ENCODE data around the gene ARHGEF25.

Gene ARHGEF25

DNA sequence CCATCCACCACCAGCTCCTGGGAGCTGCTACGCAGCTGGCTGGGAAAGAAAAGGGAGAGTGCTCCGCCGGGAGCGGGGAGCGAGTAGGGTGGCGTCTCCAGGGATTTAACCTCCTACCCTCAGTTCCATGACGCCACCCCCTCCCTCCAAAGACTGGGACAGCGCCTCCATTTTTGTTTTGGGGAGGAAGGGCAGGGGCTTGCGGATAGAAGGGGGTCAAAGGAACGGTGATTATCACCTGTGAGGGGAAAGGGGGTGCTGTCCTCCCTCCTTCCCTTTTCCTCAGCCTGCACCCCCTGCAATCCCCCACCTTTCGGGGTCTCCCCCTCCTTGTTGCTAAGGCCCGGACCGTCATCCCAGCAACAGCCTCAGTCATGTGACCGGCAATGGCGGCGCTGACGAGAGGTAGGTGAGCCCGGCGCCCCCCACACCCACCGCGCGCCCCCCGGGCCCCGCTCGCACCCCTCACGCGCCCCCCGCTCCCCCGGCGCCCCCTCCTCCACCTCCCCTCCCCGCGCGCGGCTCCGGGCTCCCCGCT lies 6.7 kb upstream of the ARHGEF25 start, which contains the start of gene DTX3:
Gene DTX3 (plus strand): TSS at position 371 of the 538 bp plus-strand sequence. CDS start 1,694 bp downstream, outside the sequence.
- peak; percentile 10 to 39 for DNase-seq (ENCODE audit: low read depth in 2 of 2)
- peak within 1 kb of the TSS; percentile 59 to 72 for H3K4me3 ChIP-seq (replicated peaks in 1 of 2; ENCODE audit: low read depth in 2 of 2, low read length in 2 of 2)
- TF ChIP-seq, protein P1, sequence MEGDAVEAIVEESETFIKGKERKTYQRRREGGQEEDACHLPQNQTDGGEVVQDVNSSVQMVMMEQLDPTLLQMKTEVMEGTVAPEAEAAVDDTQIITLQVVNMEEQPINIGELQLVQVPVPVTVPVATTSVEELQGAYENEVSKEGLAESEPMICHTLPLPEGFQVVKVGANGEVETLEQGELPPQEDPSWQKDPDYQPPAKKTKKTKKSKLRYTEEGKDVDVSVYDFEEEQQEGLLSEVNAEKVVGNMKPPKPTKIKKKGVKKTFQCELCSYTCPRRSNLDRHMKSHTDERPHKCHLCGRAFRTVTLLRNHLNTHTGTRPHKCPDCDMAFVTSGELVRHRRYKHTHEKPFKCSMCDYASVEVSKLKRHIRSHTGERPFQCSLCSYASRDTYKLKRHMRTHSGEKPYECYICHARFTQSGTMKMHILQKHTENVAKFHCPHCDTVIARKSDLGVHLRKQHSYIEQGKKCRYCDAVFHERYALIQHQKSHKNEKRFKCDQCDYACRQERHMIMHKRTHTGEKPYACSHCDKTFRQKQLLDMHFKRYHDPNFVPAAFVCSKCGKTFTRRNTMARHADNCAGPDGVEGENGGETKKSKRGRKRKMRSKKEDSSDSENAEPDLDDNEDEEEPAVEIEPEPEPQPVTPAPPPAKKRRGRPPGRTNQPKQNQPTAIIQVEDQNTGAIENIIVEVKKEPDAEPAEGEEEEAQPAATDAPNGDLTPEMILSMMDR (IDR thresholded peaks at IDR 0.05; ENCODE audit: low read depth, low read length), result no peak

DNA sequence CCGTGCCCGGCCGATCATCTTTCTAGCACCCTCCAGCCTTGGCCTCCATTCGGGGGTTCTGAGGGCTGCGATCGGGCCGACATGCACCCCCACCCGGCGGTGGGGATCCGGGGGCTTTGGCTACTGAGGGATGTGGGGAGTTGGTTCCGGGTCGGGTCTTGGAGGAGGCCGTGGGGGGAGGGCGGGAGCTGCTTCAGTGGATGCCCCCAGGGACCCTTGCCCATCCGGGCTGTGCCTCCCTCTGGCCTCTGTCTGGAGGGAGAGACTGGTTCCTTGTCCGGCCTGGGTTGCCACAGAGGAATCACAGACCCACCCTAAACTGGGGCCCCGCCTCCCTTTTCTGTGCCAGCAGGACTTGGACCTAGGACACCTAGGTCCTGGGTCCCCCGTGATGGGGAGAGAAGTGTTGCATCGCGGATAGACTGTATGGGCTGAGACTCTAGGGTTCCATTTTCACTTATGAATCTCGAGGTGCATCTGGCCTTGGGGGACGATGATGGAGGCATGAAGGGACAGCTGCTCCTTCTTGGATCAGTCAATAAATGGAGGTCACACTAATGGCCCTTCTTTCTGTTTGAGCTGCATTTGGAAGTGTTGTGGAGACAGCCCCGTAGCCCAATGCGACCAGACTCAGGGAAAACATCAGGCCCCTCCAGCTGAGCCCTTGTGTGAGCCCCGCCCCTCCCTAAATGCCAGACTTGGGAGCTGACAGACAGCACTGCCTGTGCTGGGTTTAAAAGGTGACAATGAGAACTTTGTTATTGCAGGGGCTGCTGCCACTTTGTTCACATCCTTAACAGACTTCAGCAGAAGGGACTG lies 6.0 kb upstream of the ARHGEF25 start:
- H3K4me3 ChIP-seq (replicated peaks in 1 of 2; ENCODE audit: low read depth in 2 of 2, low read length in 2 of 2), result peak overlapping the region; percentile 59 to 72
- DNase-seq (ENCODE audit: low read depth in 2 of 2), result peak in 1 of 2 donors; percentile 35
- TF ChIP-seq, protein P1 (IDR thresholded peaks at IDR 0.05; ENCODE audit: low read depth, low read length), result no peak

DNA sequence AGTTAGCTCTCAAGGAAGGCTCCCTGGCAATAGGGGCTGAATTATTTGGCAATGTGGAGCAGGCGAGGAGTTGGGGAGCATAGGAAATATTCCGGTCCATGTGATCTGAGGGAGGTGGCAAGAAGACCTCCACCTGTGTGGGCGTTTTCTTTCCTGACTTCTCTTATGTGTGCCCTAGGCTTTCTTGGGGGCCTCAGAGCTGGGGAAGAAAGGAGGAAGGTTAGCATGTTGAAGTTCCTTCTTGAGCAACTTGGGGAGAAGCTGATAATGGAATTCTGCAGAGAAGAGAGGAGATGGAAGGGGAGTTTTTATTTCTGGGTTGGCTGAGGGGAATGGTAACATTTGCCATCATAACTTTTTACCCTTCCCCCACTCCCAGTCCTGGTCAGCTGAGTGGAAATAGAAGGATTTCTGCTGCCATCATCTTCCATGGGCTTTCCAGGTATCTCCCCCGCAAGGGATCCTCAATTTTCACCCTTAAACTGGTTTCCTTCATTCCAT lies 5.4 kb upstream of the ARHGEF25 start:
- TF ChIP-seq, protein P1 (IDR thresholded peaks at IDR 0.05; ENCODE audit: low read depth, low read length), result no peak
- no peak overlapping the region for H3K4me3 ChIP-seq (replicated peaks in 1 of 2; ENCODE audit: low read depth in 2 of 2, low read length in 2 of 2)
- no peak for DNase-seq (ENCODE audit: low read depth in 2 of 2)

DNA sequence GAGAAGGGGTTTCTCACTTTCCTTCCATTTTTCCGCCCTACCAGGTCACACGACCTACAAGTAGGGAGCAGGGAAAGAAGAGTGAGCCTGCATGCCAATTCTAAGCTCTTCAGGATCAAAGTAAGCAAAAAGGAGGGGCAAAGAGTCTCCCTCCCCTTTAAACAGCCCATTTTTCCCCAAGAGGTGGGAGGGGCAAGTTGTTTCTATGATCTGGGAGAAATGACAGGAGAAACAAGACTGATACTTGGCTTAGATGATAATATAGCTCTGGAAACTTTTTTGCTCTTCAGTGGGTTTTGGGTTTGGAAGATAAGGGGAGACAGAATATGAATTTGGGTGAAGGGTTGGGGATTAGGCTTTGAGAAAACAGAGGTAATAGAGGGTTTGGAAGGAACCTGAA lies 4.8 kb upstream of the ARHGEF25 start:
- TF ChIP-seq, protein P1 (IDR thresholded peaks at IDR 0.05; ENCODE audit: low read depth, low read length), result no peak
- no peak overlapping the region for H3K4me3 ChIP-seq (replicated peaks in 1 of 2; ENCODE audit: low read depth in 2 of 2, low read length in 2 of 2)
- no peak for DNase-seq (ENCODE audit: low read depth in 2 of 2)

DNA sequence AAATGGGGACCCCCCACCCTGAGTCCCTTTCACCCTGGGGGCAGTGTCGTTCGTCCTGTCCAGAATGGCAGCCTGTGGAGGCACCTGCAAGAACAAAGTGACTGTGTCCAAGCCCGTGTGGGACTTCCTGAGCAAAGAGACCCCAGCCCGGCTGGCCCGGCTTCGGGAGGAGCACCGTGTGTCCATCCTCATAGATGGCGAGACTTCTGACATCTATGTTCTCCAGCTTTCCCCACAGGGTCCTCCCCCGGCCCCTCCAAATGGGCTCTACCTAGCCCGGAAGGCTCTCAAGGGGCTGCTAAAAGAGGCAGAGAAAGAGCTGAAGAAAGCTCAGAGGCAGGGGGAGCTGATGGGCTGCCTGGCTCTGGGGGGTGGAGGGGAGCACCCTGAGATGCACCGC lies 4.4 kb upstream of the ARHGEF25 start:
- no peak overlapping the region for H3K4me3 ChIP-seq (replicated peaks in 1 of 2; ENCODE audit: low read depth in 2 of 2, low read length in 2 of 2)
- TF ChIP-seq, protein P1 (IDR thresholded peaks at IDR 0.05; ENCODE audit: low read depth, low read length), result no peak
- DNase-seq (ENCODE audit: low read depth in 2 of 2), result no peak

DNA sequence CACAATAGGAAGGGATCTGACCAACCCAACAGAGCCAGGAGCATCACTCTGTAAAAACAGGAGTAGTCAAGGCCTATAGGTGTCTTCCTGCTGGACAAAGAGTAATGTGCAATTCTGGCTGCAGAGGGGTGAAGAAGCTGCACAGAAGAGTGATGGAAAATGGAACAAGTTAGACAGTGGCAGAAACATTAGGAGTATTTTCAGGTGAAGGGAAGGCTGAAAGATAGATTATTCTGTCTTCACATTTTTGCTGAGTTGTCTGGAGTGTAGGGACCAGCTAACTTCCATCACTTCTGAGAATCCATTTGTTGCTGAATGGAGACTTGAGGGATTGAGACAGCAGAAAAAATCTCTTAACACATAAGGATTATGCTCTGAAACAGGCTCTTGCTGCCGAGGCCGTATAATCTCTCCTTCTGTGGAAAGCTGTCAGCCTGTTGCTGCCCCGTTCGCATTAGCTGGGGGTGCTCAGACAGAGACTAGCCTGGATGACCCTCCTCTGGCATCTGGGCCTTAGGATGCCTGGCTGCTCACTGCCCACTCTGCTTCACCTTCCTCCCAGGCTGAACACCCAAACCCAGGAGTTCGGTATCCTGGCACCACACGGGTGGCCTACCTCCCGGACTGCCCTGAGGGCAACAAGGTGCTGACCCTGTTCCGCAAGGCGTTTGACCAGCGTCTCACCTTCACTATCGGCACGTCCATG lies 3.1 kb upstream of the ARHGEF25 start:
- DNase-seq (ENCODE audit: low read depth in 2 of 2), result no peak
- TF ChIP-seq, protein P1 (IDR thresholded peaks at IDR 0.05; ENCODE audit: low read depth, low read length), result no peak

More for the DNA sequence above, 3.1 kb upstream of the ARHGEF25 start:
- no peak overlapping the region for H3K4me3 ChIP-seq (replicated peaks in 1 of 2; ENCODE audit: low read depth in 2 of 2, low read length in 2 of 2)
